Left lung (tissue), 10 donors: ENCODE results near the gene TSPEAR. TPM values are rescaled to one million over a fixed set of nuclear protein-coding genes. Genes with fewer than 3 reads are reported as not detected.

ENCODE experiments used
- ATAC-seq: fragments of 200-7000 bp; cut with Tn5 transposase; one replicate; pipeline ENCODE4 v1.9.1; 2020; ENCODE audit warnings: moderate library complexity
- DNase-seq, 4 donors: peaks; one replicate each; pipeline ENCODE4 v3.0.0-alpha.2; 2013 to 2020
- H3K27ac ChIP-seq, 2 donors: fragments of 200-600 bp; sonication (generic) in 1 of 2; one replicate each; pipeline versions ENCODE4 v1.5.0 to v1.8.0; 2020 to 2021
- H3K27me3 ChIP-seq, 2 donors: fragments of 200-600 bp; sonication (generic) in 1 of 2; one replicate each; pipeline versions ENCODE4 v1.5.0 to v1.8.0; 2020 to 2021
- H3K36me3 ChIP-seq, 2 donors: fragments of 200-600 bp; sonication (generic) in 1 of 2; one replicate each; pipeline versions ENCODE4 v1.5.0 to v1.8.0; 2020 to 2021
- H3K4me1 ChIP-seq, 2 donors: fragments of 200-600 bp; one replicate each; pipeline ENCODE4 v1.8.0; 2021
- H3K4me3 ChIP-seq, 2 donors: fragments of 200-600 bp; sonication (generic) in 1 of 2; one replicate each; pipeline versions ENCODE4 v1.5.0 to v1.8.0; 2020 to 2021; ENCODE audit warnings: mild to moderate bottlenecking in 1 of 2
- H3K9me3 ChIP-seq, 2 donors: fragments of 200-600 bp; sonication (generic) in 1 of 2; one replicate each; pipeline versions ENCODE4 v1.5.0 to v1.8.0; 2020 to 2021
- intact Hi-C, 2 donors: fragments of 100-400 bp; cut with DNase I; formaldehyde crosslinking; loops; one replicate each; pipeline versions ENCODE4 v1.11.2 to v1.14.2; 2022
- polyA plus RNA-seq, 6 donors: library from polyadenylated mRNA; unstranded; fragments of 120-200 nt; gene quantifications; one replicate each; pipeline ENCODE4 v1.2.1, GENCODE V29; 2013; ENCODE audit not compliant: insufficient read length in 6 of 6
- total RNA-seq, 2 donors: library from RNA; stranded (reverse); fragmentation: NEBNext Ultra II Directional; extraction: Animal tissue kit (Norgen Biotek cat#: 25700); gene quantifications; one replicate each; pipeline ENCODE4 v1.2.1, GENCODE V29; 2021
- TF ChIP-seq, protein P1 (sequence below), 2 donors: fragments of 200-600 bp; sonication (generic) in 1 of 2; IDR thresholded peaks; one replicate each; pipeline versions ENCODE4 v1.5.0 to v1.8.0; 2021; ENCODE audit warnings: antibody characterized with exemption in 2 of 2
- donor health status: DM: no; HTN: yes; CAD: no.
- donor health status: DM: no; HTN: no; CAD: no.

TSPEAR gene
- total and polyA plus RNA-seq, 8 donors: 0.10 to 4.7 (median 3.3) TPM

DNA sequence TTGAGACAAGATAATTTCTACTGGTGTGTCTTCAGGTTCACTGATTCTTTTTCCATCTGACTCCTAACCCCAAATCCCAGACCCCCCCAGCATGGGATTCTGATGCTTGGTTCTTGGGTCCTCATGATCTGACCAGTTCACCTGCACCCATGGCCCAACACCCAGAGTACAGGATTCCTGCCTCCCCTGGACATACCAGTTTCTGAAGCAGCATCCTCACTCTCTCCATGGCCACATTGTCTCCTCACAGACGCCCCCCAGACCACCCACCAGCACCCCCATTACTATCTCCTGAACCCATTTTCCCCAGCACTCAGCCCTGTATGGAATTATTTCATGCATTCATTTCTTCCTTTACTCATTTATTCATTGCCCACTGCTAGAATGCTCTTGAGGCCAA lies 54.5 kb downstream of the TSPEAR start:
- intact Hi-C loops: no loop called here
- Histone ChIP-seq H3K27ac (no peak overlapping the region), H3K9me3 (peaks cover 0 to 7% of the 10 kb centered on the region in 2 donors), H3K27me3 (peaks cover 0 to 33% of the 10 kb centered on the region in 2 donors), H3K4me3 (no peak overlapping the region), H3K36me3 (no peaks in the 10 kb centered on the region), H3K4me1 (no peaks in the 10 kb centered on the region)
- ATAC-seq (no peak), DNase-seq (no peak)
- TF ChIP-seq, protein P1, sequence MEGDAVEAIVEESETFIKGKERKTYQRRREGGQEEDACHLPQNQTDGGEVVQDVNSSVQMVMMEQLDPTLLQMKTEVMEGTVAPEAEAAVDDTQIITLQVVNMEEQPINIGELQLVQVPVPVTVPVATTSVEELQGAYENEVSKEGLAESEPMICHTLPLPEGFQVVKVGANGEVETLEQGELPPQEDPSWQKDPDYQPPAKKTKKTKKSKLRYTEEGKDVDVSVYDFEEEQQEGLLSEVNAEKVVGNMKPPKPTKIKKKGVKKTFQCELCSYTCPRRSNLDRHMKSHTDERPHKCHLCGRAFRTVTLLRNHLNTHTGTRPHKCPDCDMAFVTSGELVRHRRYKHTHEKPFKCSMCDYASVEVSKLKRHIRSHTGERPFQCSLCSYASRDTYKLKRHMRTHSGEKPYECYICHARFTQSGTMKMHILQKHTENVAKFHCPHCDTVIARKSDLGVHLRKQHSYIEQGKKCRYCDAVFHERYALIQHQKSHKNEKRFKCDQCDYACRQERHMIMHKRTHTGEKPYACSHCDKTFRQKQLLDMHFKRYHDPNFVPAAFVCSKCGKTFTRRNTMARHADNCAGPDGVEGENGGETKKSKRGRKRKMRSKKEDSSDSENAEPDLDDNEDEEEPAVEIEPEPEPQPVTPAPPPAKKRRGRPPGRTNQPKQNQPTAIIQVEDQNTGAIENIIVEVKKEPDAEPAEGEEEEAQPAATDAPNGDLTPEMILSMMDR (IDR thresholded peaks at IDR 0.05): no peak

DNA sequence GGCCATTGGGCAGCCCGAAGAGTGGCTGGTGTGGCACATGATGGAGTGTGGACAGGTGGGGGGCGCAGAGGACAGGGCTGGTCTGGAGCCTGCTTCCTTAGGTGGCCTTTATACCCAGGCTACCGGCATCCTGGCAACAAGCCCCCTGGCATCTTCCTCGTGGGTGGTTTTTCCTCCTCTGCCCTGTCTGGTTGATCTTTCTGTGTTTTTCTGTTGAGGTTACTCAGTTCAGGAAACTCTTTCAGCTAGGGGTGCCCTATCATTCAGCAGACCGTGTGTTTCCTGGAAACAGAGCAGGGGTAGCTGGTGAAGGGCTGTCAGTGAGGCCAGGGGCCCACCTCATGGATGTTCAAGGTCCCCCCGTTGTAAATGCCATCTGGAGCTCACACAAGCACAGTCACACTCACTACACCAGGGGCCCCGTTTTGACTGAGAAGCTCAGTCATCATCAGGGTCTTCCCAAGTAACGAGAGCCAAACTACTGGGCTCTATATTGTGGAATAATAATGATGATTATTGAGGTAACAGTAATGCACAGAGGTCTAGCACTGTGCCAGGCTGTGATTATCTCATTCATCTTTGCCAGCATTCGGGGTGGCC lies 56.7 kb downstream of the TSPEAR start, which contains the start of gene KRTAP12-4:
Gene KRTAP12-4 (minus strand): TSS at position 84 of the 600 bp plus-strand sequence. CDS start 45 bp downstream, at position 39.
- DNase-seq (no peak), ATAC-seq (no peak)
- Histone ChIP-seq H3K27me3 (peaks cover 0 to 33% of the 10 kb centered on the region in 2 donors), H3K4me1 (no peaks in the 10 kb centered on the region), H3K27ac (no peak within 1 kb of the TSS), H3K36me3 (no peaks in the 10 kb centered on the region), H3K9me3 (peaks cover 0 to 7% of the 10 kb centered on the region in 2 donors), H3K4me3 (no peak within 1 kb of the TSS)
- intact Hi-C loops: no loop called here
- TF ChIP-seq, protein P1 (IDR thresholded peaks at IDR 0.05): no peak

DNA sequence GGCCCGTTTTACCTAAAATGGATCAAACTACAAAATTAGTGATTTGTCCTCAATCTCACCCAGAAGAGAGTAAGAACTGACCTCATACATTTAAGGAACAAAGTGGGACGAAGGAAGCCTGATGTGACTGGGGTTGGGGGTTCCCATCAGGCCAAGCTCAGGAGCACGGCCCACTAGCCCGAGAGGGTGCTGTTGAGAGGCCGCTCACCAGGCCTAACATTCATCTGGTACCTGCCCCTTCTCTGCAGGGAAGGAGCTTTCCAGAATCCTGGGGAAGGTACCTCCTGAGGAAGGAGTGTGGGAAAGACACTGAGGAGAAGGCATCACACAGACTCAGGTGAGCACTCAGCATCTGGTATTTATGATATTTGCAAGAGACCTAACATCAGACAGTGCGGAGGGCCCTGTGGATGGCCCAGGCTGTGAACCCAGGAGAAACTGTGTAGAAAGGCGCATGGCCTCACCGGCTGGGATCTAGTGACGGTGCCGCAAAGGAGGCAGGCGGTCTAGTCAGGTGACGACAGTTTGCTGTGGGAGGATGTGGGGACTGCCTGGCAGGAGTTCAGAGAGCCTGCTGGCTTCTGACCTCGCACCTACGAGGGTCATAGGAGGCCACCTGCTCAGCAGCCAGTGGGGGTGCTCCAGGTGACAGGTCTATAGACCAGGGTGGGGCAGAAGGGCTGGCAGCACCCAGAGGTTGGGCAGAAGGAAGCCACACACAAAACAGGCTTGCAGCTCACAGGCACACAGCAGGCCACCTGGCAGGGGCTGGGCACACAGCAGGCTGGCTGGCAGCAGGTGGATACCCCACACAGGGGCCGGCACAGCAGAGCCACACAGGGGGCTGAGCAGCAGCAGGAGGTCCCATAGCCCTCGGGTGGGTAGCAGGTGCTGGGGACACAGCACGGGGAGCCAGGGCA lies 57.5 kb downstream of the TSPEAR start:
- peaks cover 0 to 7% of the 10 kb centered on the region in 2 donors for H3K9me3 ChIP-seq
- DNase-seq: peak in 1 of 4 donors; percentile 54
- H3K4me3 ChIP-seq: no peak overlapping the region
- H3K36me3 ChIP-seq: no peaks in the 10 kb centered on the region
- no peak overlapping the region for H3K27ac ChIP-seq
- H3K4me1 ChIP-seq: no peaks in the 10 kb centered on the region
- intact Hi-C loops: no loop called here
- ATAC-seq: no peak
- TF ChIP-seq, protein P1 (IDR thresholded peaks at IDR 0.05): no peak
- peaks cover 0 to 38% of the 10 kb centered on the region in 2 donors for H3K27me3 ChIP-seq

DNA sequence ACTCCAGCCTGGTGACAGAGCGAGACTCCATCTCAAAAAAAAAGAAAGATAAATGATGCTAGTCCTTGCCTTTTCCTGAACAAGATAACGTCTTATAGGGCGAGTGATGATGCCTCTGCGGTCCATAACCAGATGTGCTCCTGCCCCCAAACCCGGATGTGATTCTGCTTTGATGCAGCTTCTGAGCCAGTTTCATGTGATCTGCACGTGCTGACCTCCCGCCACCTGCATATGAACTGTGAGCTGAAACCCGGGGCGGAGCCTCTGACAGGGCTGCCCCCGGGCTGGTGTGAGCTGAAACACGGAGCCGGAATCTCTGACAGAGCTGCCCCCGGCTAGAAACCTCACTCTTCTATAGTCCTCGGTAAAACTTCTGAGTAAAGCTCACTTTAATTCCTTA lies 58.2 kb downstream of the TSPEAR start:
- Histone ChIP-seq H3K9me3 (peaks cover 0 to 7% of the 10 kb centered on the region in 2 donors), H3K27ac (no peak overlapping the region), H3K36me3 (no peaks in the 10 kb centered on the region), H3K4me1 (no peaks in the 10 kb centered on the region), H3K27me3 (peaks cover 0 to 38% of the 10 kb centered on the region in 2 donors), H3K4me3 (no peak overlapping the region)
- intact Hi-C loops: no loop called here
- ATAC-seq (no peak), DNase-seq (peak in 1 of 4 donors; percentile 45)
- TF ChIP-seq, protein P1 (IDR thresholded peaks at IDR 0.05): no peak
